SKM-1 treated with dmso at 0.1 percent for 144 hours (cell line): Measurements from ENCODE around the gene GFER.

Experiments used
- DNase-seq: peaks from one replicate; lab custom pipeline; 2025; ENCODE audit not compliant: unreplicated experiment; lab: John Stamatoyannopoulos, UW

GFER gene

DNA sequence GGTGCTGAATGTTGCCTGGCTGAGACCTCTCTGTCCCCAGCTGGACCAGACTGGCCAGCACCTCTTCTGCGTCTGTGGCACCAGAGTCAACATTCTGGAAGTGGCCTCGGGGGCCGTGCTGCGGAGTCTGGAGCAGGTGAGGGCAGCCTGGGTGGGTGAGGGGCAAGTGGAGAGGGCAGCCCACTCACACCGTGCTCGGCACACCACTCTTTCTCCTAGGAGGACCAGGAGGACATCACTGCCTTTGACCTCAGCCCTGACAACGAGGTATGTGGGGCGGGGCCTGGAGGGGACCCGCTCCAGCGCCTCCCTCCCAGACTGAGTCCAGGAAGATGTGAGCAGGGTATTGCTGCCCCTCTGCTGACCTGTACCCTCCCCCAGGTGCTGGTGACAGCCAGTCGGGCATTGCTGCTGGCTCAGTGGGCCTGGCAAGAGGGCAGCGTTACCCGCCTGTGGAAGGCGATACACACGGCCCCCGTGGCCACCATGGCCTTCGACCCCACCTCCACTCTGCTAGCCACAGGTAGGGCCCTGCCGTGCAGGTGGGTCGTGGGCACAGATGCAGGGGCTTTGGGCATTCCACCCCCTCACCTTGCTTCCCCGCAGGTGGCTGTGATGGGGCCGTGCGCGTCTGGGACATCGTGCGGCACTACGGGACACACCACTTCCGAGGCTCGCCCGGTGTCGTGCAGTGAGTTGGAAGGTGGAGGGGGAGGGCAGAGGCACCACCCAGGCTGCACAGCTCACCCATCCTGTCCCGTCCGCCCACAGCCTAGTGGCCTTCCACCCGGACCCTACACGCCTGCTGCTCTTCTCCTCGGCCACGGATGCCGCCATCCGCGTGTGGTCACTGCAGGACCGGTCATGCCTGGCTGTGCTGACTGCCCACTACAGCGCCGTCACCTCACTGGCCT lies 9.6 kb upstream of the GFER start:
- no peak for DNase-seq

DNA sequence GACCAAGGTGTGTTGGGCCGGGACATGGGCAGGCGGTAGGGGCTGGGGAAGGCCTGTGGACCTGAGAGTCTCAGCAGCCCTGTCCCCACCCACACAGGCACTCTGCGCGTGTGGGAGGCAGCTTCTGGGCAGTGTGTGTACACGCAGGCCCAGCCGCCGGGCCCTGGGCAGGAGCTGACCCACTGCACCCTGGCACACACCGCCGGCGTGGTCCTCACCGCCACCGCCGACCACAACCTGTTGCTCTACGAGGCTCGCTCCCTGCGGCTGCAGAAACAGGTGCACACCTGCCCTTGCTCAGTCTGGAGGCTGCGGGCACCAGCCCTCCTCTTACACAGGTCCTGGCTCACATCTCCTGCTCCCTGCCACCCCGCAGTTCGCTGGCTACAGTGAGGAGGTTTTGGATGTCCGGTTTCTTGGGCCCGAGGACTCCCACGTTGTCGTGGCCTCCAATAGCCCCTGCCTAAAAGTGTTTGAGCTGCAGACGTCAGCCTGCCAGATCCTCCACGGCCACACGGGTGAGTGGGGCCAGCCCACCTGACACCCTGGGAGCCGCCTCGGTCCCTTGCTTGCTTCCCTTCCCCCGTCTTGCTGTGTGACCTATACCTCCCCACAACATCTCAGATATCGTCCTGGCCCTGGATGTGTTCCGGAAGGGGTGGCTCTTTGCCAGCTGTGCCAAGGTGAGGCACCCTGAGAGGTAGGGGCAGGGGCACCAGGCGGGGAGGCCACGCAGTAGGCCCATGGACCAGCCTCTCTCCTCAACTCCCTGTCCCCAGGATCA lies 8.4 kb upstream of the GFER start:
- no peak for DNase-seq

DNA sequence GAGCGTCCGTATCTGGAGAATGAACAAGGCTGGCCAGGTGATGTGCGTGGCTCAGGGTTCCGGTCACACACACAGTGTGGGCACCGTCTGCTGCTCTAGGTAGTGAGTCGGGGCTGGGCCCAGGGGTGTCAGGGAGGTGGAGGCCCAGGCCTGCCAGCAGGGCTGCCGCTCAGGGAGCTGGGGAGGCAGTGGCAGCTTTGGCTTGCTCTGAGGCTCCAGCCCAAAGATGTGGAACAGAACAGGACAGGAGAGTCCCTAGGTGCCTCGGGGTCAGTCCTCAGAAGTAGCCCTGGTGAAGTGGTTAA lies 7.8 kb upstream of the GFER start:
- DNase-seq: no peak

DNA sequence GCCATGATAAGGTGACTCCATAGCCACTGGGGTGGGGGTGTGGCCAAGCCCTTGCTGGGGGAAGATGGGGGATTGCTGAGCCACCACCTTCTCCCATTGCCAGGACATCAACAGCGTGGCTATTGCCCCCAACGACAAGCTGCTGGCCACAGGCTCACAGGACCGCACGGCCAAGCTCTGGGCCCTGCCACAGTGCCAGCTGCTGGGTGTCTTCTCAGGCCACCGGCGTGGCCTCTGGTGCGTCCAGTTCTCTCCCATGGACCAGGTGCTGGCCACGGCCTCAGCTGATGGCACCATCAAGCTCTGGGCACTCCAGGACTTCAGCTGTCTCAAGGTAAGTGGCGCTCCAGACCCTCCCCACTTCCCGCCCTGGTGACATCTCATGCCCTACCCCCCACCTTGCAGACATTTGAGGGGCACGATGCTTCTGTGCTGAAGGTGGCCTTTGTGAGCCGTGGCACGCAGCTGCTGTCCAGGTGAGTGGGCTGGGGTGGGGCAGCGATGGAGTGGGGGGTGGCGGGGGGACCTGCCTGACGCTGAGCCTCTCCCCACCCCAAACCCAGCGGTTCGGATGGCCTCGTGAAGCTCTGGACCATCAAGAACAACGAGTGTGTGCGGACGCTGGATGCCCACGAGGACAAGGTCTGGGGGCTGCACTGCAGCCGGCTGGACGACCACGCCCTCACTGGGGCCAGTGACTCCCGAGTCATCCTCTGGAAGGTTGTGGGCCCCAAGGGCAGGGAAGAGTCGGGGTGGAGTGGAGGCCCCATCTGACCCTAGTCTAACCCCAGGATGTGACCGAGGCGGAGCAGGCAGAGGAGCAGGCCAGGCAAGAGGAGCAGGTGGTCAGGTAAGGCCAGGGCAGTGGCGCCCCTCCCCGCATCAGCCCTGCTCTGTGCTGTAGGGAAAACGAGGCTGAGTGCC lies 6.8 kb upstream of the GFER start:
- no peak for DNase-seq

DNA sequence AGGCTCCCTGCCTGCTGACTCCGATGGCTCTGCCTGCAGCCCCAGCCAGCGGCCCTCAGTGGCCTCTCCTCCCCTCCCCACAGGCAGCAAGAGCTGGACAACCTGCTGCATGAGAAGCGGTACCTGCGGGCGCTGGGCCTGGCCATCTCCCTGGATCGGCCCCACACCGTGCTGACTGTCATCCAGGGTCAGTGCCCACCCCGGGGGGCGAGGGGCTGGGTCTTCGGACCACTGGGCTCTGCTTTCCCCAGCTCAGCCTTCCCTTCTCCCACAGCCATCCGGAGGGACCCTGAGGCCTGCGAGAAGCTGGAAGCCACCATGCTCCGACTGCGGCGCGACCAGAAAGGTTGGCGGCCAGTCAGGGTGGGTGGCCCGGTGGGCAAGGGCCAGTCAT lies 6.1 kb upstream of the GFER start:
- no peak for DNase-seq

DNA sequence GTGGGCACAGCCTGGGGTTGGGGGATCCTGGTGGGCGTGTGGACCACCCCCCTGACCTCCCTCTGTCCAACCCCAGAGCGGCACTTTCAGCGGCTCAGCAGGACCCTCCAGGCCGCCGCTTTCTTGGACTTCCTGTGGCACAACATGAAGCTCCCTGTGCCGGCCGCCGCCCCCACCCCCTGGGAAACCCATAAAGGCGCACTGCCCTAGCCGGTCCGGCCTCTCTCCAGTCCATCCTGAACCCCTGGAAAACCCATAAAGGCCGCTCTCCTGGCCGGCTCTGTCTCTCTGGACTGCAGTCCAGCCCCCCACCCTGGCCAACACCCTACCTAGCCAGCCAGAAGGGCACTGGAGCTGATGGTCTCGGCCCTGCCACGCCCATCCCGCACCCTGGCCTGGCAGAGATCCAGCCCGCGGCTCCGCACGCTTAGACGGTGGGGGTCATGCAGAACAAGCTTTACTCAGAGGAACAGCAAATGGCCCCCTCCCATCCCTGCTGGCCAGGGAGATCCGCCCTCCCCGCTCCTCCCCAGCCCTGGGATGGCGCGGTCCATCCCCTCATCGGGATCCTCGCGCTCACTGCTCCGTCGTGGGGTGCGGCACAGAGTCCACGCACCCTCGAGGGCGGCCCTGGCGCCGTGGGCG lies 5.4 kb upstream of the GFER start:
- DNase-seq: no peak

DNA sequence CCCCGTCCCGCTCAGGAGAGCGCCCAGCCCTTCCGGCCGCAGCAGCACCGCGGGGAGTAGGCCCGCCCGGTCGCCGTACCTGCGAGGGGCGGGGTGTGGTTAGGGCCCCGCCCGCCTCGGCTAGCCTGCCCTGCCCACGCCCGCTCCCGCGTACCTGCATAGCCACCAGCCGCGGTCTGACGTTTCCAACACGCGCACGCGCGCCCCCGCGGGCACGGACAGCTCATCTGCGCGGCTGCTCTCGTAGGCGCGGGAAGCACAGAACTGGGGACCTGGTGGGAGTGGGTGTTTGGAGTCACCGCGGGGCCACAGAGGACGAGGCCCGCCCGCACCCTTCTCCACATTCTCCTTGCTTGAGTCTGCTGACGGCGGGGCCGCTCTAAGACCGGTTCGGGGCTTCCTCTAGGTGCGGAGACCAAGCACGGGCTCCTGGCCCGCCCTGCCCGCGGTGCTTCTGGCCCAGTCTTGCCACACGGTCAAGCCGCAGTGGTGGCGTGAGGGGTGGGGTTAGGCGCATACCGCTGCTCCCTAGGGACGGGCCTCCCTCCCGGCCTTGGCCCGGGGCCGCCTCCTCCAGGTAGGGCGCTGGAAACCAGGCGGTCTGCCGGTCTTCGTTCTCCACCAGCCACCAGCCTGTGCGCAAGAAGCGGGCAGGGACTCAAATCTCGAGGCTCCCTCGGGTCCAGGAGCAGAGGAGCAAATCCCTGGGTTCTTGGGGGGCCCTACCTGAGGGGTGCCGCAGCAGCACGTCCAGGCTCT lies 4.5 kb upstream of the GFER start:
- DNase-seq: no peak

DNA sequence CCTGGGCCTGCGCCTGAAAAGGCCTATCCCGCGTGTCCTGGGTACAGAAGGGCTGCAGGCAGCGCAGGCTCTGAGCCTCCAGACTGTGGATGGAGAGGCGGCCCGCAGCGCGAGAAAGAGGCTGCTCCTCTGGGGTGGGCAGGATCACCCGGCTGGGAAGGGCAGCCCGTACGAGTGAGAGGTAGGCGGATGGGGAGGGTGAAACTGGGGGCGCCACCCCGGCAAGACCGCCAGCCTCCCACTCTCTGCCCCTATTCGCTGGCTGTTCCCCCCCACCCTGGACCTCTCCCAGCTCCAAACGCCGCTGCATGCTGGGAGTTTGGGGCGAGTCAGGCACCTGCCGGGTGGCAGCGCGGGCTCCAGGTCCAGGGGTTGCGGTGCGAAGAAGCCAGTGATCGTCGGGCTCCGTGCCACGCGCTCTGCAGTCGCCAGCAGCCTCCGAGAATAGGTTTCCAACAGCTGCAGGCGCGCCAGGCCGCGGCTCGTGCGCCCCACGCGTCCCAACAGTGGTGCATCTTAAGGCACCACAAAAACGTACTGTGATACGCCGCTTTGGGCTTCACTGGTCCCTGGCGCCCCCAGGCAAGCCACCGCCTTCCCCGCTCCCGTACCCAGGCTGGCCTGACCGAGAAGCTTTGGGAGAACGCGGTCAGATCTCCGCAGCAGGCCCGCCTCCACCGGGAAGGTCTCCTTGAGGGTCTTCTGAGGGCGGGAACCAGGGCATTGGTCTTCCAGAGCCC lies 3.8 kb upstream of the GFER start:
- DNase-seq: no peak

DNA sequence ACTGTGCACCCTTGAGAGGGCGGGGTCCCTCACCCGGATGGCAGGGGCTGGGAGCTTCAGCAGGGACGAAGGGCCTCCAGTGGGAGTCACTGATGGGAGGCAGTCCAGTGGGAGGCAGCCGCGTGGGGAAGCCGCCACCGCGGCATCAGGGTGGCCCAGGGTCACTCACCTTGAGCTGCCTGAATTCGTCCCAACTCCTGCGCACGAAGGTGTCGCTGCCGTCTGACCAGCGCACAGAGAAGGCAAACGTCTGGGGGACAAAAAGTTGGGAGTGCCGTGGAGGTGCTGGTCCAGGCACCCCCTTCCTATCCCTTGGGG lies 3.3 kb upstream of the GFER start:
- no peak for DNase-seq

DNA sequence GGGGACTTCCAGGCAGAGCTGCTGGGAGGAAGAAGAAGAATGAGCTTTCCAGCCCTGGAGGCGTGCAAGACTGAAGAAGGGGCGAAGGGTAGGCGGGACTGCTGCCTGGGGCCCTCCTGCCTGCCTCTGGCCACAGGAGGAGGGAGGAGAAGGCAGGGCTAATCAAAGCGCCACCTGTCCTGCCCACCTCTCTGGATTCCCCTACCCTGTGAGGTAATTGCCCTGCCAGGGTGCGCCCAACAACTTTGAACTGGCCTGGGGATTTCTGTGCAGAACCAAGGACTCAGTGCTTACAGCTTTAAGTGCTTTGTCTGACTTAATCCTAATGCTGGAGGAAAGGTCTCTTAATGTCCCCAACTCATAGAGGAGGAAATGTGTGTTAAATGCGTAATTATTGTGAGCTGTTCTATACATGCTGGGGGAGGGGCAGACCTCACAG lies 2.6 kb upstream of the GFER start, which contains the start of gene NOXO1:
TSS of gene NOXO1 (minus strand) at position 72 of the 439 bp plus-strand sequence. CDS start 290 bp downstream, outside the sequence.
- DNase-seq: no peak

DNA sequence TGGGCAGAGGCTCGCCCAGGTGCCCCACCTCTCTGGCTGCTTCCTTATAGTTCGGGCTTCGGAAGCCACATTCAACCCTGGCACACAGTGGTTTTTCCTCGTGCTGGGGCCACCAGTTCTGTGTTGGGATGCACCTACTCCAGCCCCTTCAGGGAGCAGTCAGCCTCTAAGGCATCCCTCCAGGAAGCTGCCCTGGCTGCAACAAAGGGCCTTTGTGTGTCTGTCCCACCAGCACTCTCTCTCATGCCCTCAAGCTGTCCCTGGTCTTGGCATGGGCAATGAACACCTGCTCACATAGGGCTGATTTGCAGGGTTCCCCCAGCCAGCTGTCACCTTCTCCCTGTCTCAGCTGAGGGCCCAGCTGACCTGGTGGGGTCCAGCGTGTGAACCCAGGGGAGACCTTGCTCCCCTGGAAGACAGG lies 2.0 kb upstream of the GFER start:
- DNase-seq: no peak

DNA sequence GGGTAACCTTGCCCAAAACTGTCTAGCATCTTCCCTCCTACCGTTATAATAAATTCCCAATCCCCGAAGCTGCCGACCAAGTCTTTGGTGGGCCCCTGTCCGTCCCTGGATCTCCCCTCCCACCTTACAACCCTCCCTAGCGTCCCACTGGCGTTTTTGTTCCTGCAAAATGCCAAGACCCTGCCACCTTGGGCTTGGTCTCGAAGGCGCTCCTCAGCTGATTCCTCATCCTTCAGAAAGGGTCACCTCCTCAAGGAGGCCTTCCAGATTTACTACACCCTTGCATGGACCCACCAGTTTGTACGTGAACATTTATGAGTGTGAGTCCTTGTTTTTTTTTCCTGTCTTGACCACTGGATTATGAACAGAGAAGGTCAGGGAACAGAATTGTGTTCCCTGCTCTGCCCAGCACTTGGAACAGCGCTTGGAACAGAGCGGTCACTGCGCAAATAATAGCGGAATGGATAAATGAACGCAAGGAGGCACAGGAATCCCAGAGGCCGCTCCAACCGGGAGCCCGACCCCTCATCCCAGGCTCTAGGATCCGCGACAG lies 926 bp upstream of the GFER start:
- no peak for DNase-seq

DNA sequence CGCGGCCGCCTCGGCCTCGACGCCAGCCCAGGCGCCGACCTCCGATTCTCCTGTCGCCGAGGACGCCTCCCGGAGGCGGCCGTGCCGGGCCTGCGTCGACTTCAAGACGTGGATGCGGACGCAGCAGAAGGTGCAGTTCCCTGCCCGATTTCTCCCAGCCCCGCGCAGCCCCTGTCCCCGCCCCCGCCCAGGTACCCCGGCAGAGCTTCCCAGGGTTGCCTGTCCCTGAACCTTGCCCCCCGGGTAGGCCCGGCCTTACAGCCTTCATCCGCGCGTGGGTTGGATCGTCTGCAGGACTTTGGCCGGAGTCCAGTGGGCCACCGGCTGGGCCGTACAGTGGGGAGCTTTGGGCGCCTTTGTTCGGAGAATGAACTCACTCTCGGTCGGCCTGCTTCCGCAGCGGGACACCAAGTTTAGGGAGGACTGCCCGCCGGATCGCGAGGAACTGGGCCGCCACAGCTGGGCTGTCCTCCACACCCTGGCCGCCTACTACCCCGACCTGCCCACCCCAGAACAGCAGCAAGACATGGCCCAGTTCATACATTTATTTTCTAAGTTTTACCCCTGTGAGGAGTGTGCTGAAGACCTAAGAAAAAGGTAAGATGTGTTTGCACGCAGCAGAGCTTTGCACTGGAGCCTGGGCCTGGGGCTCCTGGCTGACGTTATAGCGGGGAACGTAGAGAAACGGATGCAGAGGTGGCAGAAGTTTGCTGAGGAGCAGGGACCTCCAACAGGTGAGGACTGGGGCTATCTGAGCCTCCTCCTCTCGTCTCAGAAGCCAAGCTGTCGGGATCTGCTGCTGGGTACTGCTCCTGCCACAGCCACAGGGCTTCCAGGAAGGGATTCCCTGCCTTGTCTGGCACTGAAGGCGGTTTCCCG lies 593 bp downstream of the GFER start:
- DNase-seq: no peak

DNA sequence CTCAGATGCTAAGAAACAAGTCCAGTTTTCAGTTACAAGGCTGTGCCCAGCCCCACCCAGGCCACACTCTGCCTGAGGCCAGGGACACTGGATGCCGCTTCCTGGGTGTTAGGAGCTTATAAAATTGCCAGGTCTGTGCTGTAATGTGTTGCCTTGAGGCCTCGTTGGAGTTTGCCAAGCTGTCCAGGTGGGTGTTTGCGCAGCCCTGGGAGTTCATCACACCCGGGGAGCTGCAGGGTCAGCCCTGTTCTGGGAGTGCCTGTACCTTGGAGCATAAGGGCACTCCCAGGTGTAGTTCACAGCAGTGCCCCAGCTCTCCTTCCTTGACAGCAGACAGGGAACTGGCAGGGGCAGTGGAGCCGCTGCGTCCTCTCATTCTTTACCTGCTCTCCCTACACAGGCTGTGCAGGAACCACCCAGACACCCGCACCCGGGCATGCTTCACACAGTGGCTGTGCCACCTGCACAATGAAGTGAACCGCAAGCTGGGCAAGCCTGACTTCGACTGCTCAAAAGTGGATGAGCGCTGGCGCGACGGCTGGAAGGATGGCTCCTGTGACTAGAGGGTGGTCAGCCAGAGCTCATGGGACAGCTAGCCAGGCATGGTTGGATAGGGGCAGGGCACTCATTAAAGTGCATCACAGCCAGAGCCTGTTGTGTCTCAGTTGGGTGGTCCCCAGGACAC lies 1.6 kb downstream of the GFER start:
- no peak for DNase-seq

DNA sequence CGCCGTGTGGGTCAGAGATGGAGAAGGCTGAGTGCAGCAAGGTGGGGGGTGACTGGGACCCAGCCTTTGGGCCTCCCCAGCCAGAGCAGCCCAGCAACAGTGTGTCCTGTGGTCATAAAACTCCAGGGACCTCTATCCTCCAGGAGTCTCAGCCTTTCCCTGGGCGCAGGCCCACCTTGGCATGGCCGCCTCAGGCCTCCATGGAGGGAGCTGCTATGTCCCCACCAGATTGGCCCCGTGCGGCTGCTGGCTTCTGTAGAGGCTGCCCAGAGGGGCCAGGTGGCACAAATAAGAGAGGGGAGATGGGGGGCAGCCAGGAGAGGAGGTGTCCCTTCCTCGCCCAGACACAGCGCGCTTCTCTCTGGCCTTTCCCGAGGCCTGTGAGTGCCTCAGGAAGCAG lies 3.2 kb downstream of the GFER start:
- no peak for DNase-seq

DNA sequence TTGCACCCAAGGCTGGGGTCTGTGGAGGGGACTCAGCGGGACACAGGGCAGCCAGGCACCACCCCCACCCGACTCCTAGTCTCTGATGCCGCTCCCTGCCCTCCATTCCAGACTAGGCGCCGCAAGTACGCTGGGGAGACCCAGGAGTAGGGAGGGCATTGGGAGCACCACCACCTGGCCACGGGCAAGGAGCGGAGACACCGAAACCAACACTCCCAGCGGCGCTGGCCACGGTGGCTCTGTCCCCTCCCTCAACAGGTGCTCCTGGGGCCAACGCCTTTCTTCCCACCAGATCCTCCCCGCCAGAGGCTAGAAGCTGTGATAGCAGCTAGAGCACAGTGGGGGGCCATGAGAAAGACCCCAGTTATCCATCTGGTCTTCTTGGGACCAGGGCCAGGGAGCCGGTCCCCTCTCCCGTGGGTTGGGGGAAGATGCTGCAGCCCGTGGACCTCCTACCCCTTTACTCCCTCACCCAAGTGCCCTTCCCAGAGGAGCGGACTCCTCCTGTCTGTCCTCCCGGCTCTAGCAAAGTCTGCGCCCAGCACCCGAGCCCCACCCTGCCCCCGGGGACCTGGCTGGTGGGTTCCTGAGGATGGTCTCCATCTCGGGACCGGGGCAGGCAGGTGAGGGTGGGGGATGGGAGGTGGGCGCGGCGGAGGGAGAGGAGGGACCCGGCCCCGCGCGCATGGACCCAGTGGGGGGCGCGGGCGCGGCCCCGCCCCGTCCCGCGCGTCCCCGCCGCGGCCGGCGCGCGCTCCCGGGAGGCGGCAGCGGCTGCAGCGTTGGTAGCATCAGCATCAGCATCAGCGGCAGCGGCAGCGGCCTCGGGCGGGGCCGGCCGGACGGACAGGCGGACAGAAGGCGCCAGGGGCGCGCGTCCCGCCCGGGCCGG lies 5.5 kb downstream of the GFER start, which contains the start of gene SYNGR3:
TSS of gene SYNGR3 (plus strand) at position 762 of the 892 bp plus-strand sequence. CDS start 133 bp downstream, outside the sequence.
- no peak for DNase-seq

DNA sequence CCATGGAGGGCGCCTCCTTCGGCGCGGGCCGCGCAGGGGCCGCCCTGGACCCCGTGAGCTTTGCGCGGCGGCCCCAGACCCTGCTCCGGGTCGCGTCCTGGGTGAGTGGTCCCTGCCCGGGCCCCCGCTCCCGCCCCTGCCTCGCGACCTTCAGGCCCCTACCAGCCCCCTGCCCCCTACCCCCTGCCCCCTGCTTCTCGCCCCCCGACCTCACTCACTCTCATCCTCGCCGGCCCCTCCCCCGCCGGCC lies 6.0 kb downstream of the GFER start:
- DNase-seq: no peak
